ENCODE data around the gene EFCAB6.

DNA sequence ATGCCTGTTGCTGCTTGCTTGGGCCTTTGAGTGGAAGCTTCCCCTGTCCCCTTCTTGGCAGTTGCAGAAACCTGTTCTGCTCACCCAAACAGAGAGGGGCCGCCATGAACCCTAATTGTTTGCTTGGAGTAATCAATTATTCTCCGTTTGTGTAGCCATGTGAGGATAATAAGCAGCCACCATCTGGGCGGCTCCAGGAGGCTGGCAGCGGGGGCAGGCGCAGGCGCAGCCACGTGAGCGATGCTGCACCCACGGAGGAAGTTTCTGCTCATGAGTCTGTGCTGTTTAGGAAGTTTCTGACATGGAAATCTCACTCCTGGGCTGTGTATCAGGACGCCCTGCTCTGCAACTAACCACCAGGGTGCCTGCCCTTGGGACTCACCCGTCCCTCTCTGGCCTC lies 310.2 kb downstream of the EFCAB6 start:
- TF ChIP-seq CTCF (IDR thresholded peaks at IDR 0.05; ENCODE audit: low read depth, low read length, missing input control) (no peak), JUND (IDR thresholded peaks at IDR 0.05) (no peak), MAX (IDR thresholded peaks at IDR 0.05) (no peak), ZBTB33 (IDR thresholded peaks at IDR 0.05) (no peak), REST (IDR thresholded peaks at IDR 0.05) (no peak), GABPA (IDR thresholded peaks at IDR 0.05 in 1 of 2, conservative IDR thresholded peaks at IDR 0.05 in 1 of 2) (no peak), RAD21 (IDR thresholded peaks at IDR 0.05) (no peak), SP1 (IDR thresholded peaks at IDR 0.05) (no peak), RXRA (IDR thresholded peaks at IDR 0.05) (no peak), TAF1 (conservative IDR thresholded peaks at IDR 0.05) (no peak), EGR1 (IDR thresholded peaks at IDR 0.05; ENCODE audit: low read depth in 2 of 2) (no peak), YY1 (IDR thresholded peaks at IDR 0.05) (no peak)
- TF ChIP-seq, protein P1, sequence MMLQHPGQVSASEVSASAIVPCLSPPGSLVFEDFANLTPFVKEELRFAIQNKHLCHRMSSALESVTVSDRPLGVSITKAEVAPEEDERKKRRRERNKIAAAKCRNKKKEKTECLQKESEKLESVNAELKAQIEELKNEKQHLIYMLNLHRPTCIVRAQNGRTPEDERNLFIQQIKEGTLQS (IDR thresholded peaks at IDR 0.05) = no peak
